HG03457 (cell line): ENCODE data around the gene FAM81B.

Experiments used
- ATAC-seq: cut with Tn5 transposase; IDR thresholded peaks from one replicate; pipeline ENCODE4 v1.9.1; 2021; ENCODE audit warnings: moderate number of reproducible peaks; ENCODE audit not compliant: unreplicated experiment

Gene FAM81B

GRCh38 chr5:95454536-95454935, 63.4 kb downstream of the FAM81B start:
- no peak for ATAC-seq

GRCh38 chr5:95460665-95461064, 69.5 kb downstream of the FAM81B start:
- ATAC-seq, result no peak

DNA sequence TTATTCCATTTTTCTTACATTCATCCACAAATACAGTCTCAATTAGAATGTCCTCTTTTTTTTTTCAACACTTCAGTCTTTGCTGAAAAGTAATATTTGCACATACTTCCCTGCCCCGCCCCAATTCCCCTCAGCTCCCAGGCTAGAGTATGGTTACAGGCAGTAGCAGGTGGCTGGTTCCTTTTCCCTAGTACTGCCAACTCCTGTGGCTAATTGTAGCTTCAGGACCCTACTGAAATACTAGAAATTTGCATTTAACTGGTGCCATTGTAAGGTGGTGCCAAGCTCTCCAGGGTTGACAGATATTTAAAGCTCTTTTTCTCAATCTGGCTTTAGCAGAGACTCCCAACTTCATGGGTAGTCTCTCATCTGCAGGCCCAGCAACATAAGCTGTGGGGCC, 80.3 kb downstream of the FAM81B start:
- no peak for ATAC-seq

DNA sequence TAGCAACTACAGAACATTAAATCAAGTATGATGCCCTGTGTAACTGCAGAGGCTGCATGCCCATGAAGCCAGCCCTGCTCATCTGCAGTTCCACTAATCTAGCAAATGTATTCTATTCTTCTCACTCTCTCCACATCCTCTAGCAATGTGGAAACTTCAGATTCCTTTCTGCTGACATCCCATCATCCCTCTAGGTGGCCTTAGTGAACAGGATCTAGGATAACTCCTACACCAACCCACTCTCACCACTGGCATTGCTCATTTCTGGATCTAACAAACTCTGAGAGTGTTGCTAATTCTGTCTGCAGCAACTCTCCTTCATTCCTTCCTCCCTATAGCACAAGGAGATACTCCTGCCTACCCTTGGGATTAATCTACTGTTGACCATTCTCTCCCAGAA, 80.8 kb downstream of the FAM81B start:
- ATAC-seq, result no peak

DNA sequence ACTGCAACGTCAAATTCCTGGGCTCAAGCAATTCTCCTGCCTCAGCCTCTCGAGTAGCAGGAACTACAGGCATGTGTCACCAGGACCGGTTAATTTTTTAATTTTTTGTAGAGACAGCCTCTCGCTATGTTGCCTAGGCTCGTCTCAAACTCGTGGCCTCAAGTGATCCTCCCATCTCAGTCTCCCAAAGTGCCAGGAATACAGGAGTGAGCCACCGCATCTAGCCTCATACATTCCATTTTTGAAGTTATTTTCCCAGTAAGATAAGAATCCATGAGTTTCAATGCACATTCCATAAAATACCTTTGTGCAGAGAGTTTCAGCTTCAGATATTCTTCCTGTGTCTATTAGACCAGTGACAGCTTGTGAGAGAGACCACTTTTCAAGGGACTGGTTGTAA, 93.3 kb downstream of the FAM81B start:
- no peak for ATAC-seq

DNA sequence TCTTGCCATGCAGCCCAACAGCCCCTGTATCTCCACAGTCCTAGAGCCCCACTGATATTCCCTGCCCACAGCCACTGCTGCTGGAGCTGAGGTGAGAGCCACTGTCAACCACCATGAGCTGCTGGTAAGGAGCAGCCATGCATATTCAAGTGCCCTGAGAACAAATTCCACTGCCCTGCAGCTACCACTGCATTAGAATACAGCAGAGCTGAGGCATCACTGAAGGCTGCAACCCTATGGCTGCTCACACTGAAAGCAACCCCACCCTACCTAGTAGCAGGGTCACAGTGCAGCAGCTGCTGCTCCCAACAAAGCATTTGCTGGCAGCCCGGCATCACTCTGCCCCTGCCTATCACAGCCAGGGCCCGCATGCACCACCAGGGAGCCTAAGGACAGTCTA, 95.0 kb downstream of the FAM81B start:
- ATAC-seq, result no peak

DNA sequence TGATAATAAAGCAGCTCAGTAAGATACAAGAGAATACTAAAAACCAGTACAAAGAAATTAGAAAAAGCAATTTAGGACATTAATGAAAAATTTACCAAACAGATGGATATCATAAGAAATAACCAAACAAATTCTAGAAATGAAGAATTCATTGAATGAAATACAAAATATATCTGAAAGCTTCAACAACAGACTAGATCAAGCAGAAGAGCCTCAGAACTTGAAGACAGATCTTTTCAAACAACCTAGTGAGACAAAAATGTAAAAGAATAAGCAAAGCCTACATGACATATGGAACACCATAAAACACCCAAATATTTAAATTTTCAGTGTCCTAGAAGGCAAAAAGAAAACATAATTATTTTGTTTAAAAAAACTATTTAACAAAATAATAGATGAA, 96.7 kb downstream of the FAM81B start:
- no peak for ATAC-seq
